T-helper 1 cell treated with Interleukin-12 subunit alpha and Interleukin-12 subunit beta and Interleukin-4 antibody, amounts not matched to agents 30 μg/mL and 1 μg/mL, for 36 hours (primary cell): ENCODE results near the gene IKZF2.

Source experiments
- H3K27ac Mint-ChIP-seq: one replicate; pipeline ENCODE4 v1.8.0; 2021; ENCODE audit warnings: mild to moderate bottlenecking, mixed read lengths
- H3K27me3 Mint-ChIP-seq: one replicate; pipeline ENCODE4 v1.8.0; 2021; ENCODE audit warnings: low read depth, mixed read lengths
- H3K36me3 Mint-ChIP-seq: one replicate; pipeline ENCODE4 v1.8.0; 2021; ENCODE audit warnings: low read depth, mixed read lengths
- H3K4me1 Mint-ChIP-seq: one replicate; pipeline ENCODE4 v1.8.0; 2021; ENCODE audit warnings: low read depth, mixed read lengths
- H3K4me3 Mint-ChIP-seq: one replicate; pipeline ENCODE4 v1.8.0; 2021; ENCODE audit warnings: mild to moderate bottlenecking, moderate library complexity, mixed read lengths
- H3K9me3 Mint-ChIP-seq: one replicate; pipeline ENCODE4 v1.8.0; 2021; ENCODE audit warnings: mixed read lengths

Gene IKZF2

DNA sequence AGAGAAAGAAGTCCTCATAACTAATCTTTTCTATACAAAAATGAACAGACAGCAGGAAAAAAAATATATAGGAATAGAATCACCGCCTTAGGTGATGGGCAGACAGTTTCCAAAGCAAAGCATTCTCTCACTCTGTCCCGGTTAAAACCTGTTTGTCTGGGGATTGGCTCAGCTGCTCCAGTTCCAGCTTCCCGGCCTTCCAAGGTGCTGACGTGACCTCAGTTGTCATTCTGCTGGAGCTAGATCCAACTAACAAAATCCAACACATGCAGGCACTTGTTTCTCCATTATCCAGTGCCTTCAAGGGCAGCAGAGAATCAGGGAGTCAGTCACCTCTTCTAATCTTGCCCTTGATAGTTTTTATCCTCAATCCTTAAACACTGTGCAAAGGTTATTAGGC lies 52.8 kb downstream of the IKZF2 start:
- Mint-ChIP-seq H3K27me3 (peaks cover 5% of the 10 kb centered on the region), H3K4me3 (no peak overlapping the region), H3K4me1 (no peaks in the 10 kb centered on the region), H3K27ac (no peak overlapping the region), H3K36me3 (no peaks in the 10 kb centered on the region), H3K9me3 (no peaks in the 10 kb centered on the region)

DNA sequence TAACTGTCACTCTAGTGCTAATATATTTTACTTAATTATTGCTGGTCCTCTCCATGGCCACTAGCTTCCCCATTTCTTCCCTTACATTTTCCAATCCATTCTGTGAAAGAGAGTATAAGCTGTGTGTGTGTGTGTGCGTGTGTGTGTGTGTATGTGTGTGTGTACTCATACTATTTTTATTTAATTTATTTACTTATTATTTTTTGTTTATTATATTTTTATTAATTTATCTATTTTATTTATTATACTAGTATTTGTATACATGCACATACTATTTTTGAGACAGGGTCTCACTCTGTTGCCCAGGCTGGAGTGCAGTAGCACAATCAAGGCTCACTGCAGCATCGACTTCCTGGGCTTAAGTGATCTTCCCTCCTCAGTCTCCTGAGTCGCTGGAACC lies 59.6 kb downstream of the IKZF2 start:
- Mint-ChIP-seq H3K27me3 (no peaks in the 10 kb centered on the region), H3K9me3 (no peaks in the 10 kb centered on the region), H3K27ac (no peak overlapping the region), H3K36me3 (no peaks in the 10 kb centered on the region), H3K4me1 (no peaks in the 10 kb centered on the region), H3K4me3 (no peak overlapping the region)

DNA sequence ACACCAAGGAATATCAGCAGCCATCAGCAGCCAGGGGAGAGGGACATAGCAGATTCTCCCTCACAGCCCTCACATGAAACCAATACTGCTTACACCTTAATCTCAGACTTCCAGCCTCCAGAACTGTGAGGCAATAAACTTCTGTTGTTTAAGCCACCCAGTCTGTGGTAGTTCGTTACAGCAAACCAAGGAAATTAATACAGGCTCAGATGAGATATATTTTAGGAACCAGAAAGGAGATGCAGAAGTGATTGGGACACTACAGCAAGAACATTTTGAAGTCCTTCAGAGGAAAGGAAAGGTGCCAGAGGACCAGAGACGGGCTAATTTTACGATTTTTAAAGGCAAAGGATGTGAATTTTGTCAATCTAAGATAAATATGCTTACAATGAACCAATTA lies 60.6 kb downstream of the IKZF2 start:
- no peak overlapping the region for H3K27ac Mint-ChIP-seq
- no peak overlapping the region for H3K4me3 Mint-ChIP-seq

DNA sequence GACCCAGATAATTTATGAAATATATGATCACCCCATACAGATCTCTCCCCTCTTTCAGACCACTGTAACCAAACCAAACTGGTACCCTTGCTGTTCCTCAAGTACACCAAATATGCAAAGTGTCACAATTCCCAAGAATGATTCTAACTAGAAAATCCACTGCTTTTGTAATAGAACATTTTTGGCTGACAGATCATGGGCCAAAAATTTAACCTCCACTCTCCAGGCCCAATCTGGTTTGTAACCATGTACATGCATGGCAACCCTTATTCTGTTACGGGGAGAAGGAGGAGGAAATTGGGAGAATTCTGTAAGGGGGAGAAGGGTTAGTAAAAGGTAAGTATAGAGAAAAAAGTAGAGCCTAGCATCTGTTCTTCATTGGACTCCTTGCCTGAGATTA lies 62.0 kb downstream of the IKZF2 start:
- Mint-ChIP-seq H3K4me1 (no peaks in the 10 kb centered on the region), H3K9me3 (no peaks in the 10 kb centered on the region), H3K36me3 (no peaks in the 10 kb centered on the region), H3K27me3 (no peaks in the 10 kb centered on the region), H3K4me3 (no peak overlapping the region), H3K27ac (no peak overlapping the region)

More for the DNA sequence above, 60.6 kb downstream of the IKZF2 start:
- Mint-ChIP-seq H3K27me3 (no peaks in the 10 kb centered on the region), H3K9me3 (no peaks in the 10 kb centered on the region), H3K4me1 (no peaks in the 10 kb centered on the region), H3K36me3 (no peaks in the 10 kb centered on the region)

DNA sequence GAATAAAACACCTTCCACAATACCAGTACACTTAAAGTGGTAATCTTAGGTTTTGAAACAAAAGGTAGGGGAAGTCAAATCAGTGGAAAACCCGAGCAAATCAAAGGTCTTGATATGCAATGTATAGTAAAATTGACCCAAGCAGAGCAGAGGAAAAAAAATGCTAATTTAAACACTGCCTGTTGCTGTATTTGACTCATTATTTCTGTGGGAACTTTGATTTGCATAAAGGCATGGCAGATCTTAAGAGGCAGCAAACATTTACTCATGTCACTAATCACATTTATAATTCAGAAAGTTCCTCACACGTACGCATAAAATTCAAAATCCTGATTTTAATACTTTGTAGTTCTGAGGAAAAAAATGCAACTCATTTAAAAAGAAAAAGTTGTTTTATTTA lies 64.4 kb downstream of the IKZF2 start:
- Mint-ChIP-seq H3K4me1 (no peaks in the 10 kb centered on the region), H3K4me3 (no peak overlapping the region), H3K27me3 (no peaks in the 10 kb centered on the region), H3K27ac (no peak overlapping the region), H3K9me3 (no peaks in the 10 kb centered on the region), H3K36me3 (no peaks in the 10 kb centered on the region)

DNA sequence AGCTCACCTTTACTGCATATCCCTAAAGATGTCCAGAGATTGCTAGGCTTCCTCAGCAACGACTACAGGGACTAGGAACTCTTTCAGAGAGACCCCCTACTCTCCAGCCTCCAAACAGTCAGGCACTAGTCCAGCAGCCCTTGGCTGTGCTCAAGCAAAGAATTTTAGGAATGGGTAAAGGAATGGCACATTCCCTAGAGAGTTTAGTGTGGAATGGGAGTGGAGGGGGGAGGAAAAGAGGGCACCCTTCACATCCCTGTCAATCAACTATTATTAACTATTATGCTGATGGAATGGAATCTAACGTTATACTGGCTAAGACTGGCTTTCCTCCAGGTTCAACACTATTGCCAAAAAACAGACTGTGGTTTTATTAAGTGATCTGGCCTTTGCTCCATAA lies 64.8 kb downstream of the IKZF2 start:
- Mint-ChIP-seq H3K4me3 (no peak overlapping the region), H3K27ac (no peak overlapping the region)

DNA sequence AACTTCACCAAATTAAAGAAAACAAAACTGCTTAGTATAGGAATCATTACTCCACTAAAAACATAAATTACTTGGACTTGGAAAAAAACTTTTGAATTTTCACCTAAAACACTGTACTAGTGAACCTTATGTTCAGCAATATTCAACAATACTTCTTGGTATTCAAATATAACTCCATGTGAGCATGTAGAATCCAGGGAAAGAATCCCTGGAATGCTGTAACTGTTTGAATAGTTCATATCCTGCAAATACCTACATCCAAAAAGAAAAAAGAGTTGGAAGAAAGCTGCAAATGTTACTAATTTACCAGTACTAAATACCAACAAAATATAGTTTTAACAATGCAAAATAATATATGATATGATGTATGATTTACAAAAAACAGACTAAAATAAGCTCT lies 65.4 kb downstream of the IKZF2 start:
- no peak overlapping the region for H3K4me3 Mint-ChIP-seq
- no peak overlapping the region for H3K27ac Mint-ChIP-seq
- no peaks in the 10 kb centered on the region for H3K4me1 Mint-ChIP-seq
- no peaks in the 10 kb centered on the region for H3K27me3 Mint-ChIP-seq
- H3K36me3 Mint-ChIP-seq, result no peaks in the 10 kb centered on the region
- no peaks in the 10 kb centered on the region for H3K9me3 Mint-ChIP-seq

More for the DNA sequence above, 64.8 kb downstream of the IKZF2 start:
- Mint-ChIP-seq H3K27me3 (no peaks in the 10 kb centered on the region), H3K36me3 (no peaks in the 10 kb centered on the region), H3K9me3 (no peaks in the 10 kb centered on the region), H3K4me1 (no peaks in the 10 kb centered on the region)

DNA sequence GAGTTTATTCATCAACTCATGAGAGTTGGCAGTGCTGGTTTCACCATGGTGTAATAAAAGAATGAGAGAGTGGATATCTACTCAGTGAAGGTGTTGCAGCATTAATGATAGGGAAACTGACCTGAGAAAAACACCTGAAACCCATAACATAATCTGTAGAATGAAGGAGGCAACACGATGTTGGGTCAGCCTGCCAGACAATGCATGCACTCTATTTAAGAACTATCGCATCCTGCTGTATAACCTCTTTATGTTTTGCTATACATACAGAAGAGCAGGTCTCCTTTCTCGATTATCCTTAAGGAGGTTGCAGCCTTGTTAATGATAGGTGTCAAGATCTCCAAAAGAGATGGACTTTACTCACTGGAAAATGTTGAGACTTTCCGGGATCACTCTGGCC lies 65.9 kb downstream of the IKZF2 start:
- no peaks in the 10 kb centered on the region for H3K4me1 Mint-ChIP-seq
- no peak overlapping the region for H3K27ac Mint-ChIP-seq
- H3K9me3 Mint-ChIP-seq, result no peaks in the 10 kb centered on the region
- H3K4me3 Mint-ChIP-seq, result no peak overlapping the region
- H3K36me3 Mint-ChIP-seq, result no peaks in the 10 kb centered on the region
- H3K27me3 Mint-ChIP-seq, result no peaks in the 10 kb centered on the region

DNA sequence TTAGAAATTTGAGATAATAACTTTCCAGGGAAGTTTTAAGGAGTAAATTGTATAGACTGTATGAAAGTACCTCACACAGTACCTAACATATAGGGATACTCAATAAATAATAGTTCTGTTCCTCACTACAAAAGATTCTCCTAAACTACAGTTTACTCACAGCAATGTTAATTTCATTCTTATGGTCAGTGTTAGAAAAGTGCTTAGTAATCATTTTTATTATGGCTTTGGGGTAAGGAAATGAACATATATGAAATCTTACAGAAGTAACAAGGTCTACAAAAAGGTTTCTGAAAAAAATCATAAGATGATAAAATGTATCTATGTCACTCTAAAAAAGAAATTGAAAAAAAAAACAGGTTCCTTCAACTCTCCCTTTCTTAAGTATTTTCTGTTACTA lies 67.2 kb downstream of the IKZF2 start:
- Mint-ChIP-seq H3K4me3 (no peak overlapping the region), H3K9me3 (no peaks in the 10 kb centered on the region), H3K27ac (no peak overlapping the region), H3K36me3 (no peaks in the 10 kb centered on the region), H3K27me3 (no peaks in the 10 kb centered on the region), H3K4me1 (no peaks in the 10 kb centered on the region)

DNA sequence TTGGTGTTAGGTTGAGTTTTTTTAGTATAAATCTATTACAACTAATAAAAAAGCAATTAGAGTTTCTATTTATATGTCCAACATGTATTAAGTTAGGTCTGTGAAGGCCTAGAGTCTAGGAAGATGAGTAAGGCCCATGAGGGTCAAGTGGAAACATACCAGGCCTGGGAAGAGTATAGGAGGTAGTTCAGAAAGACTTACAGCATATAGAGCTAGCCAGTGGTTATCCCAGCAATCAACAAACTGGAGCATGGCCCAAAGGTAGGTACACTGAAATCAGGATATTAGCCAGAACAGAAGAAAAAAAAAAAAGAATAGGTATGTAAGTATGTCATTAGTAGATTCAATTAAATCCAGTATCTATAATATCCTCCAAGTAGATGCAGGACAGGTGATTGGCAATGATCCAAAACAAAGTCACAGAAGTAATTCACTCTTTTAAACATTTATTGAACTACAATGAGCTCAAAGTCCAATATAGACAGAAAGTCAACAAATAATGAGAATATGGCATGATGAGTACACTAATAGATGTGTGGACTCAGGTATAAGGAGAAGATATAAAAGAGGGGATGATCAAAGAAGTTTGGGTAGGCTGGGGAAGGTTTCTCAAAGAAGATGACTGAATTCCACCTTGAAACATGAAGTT lies 70.3 kb downstream of the IKZF2 start:
- Mint-ChIP-seq H3K9me3 (no peaks in the 10 kb centered on the region), H3K27me3 (no peaks in the 10 kb centered on the region), H3K4me1 (no peaks in the 10 kb centered on the region), H3K36me3 (no peaks in the 10 kb centered on the region), H3K27ac (no peak overlapping the region), H3K4me3 (no peak overlapping the region)

DNA sequence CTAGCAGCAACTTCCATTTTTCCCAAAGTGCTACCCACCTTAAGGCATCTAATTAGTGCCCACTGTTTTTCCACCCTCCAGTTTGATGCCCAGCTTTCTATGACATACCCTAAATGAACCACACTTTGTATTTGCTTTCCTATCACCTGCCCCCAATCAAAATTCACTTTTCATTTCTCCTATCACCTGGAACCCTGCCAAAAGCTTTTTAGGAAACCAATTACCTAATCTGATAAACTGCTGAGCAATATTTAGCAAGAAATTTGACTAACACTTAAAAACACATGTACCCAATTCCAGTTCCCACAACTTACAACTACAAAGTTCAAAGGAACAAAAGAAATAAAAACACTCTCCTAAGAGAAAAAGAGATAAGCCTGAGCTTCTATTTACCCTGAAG lies 71.7 kb downstream of the IKZF2 start:
- Mint-ChIP-seq H3K27ac (no peak overlapping the region), H3K27me3 (no peaks in the 10 kb centered on the region), H3K4me1 (no peaks in the 10 kb centered on the region), H3K4me3 (no peak overlapping the region), H3K36me3 (no peaks in the 10 kb centered on the region), H3K9me3 (no peaks in the 10 kb centered on the region)

DNA sequence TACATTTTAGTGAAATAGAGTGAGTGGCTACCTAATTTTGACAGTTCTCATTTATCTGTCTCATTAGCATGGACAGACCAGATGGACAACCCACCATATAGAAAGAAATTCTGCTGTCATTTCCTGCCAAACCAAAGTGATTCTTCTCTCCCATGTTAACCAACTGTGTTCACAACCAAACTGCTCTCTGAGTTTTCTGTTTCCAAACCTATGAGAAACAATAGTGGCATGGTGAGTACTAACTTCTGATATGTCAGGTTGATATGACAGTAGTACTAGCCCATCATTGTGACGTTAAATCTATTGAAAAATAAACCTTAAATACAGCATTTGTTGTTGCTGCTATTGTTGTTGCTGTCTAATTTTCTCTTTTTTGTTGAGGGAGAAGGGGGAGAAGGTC lies 72.7 kb downstream of the IKZF2 start:
- no peaks in the 10 kb centered on the region for H3K9me3 Mint-ChIP-seq
- H3K4me3 Mint-ChIP-seq, result no peak overlapping the region
- H3K27me3 Mint-ChIP-seq, result no peaks in the 10 kb centered on the region
- H3K36me3 Mint-ChIP-seq, result no peaks in the 10 kb centered on the region
- no peak overlapping the region for H3K27ac Mint-ChIP-seq
- H3K4me1 Mint-ChIP-seq, result no peaks in the 10 kb centered on the region

DNA sequence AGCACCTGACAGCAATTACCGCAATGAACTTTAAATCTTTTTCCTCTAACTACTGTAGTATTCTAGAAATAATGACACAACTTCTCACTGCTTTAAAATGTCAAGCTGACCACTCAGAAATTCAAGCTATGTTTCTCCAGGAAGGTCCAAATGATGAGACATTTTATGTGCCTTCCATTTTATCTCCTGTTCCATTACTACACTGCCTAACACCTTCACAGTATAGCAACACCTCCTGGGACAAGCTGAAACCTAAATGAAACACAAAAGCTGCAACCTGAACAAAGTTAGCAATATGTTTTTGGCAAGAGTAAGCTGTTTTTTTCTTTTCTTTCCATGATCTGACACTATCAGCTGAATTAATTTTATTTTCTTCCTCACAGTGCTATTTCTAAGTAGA lies 81.9 kb downstream of the IKZF2 start:
- Mint-ChIP-seq H3K27me3 (peaks cover 17% of the 10 kb centered on the region), H3K9me3 (no peaks in the 10 kb centered on the region), H3K27ac (no peak overlapping the region), H3K36me3 (no peaks in the 10 kb centered on the region), H3K4me3 (no peak overlapping the region), H3K4me1 (no peaks in the 10 kb centered on the region)

DNA sequence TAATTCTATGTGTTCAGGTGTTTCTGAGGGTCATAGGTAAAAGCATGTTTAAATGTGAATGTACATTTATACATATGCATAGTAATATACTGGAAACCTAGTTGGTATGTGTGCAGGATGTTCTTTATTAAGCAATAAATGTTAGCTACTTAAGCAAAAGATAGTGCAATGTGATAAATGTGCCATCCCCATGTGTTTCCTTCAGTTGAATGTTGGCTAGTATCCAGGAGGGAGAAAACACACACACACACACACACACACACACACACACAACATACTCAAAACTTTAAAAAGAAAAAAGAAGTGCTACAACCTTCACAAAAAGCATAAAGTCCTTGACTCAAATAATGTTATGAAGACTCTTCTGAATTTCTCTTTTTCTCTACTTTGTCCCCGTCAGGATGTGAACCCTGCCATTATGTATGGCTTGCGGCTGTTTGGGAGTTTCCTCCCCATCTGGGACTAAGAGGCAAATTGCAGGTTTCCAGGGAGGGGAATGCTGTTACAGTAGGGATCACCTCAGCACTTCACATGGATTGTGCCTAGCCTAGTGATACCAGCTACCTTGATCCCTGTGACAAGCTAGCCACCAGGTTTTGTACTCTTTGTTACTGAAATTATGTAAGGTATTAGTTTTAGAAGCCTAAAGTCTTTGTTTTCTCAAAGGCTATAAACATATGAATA lies 82.6 kb downstream of the IKZF2 start:
- Mint-ChIP-seq H3K4me1 (no peaks in the 10 kb centered on the region), H3K27me3 (peaks cover 17% of the 10 kb centered on the region), H3K9me3 (no peaks in the 10 kb centered on the region), H3K36me3 (no peaks in the 10 kb centered on the region), H3K4me3 (no peak overlapping the region), H3K27ac (no peak overlapping the region)

DNA sequence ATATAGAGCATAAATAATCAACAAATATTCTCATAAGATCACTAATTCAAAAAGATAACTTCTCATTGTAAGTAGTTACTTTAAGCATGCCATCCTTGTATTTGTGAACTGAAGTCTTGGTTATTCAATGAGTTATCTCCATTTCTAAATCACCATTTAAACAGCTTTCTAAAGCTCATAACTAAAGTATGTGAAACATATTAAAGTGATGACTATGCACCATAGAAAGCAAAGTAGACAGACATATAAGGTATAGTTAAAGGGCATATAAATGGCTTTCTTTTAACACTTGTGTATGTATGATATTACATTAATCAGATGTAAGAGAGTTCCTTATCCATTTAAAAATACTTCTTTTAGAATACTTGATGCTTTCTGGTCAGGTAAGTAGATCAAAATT lies 83.5 kb downstream of the IKZF2 start:
- Mint-ChIP-seq H3K27ac (no peak overlapping the region), H3K9me3 (no peaks in the 10 kb centered on the region), H3K36me3 (no peaks in the 10 kb centered on the region), H3K27me3 (peaks cover 17% of the 10 kb centered on the region), H3K4me3 (no peak overlapping the region), H3K4me1 (no peaks in the 10 kb centered on the region)

DNA sequence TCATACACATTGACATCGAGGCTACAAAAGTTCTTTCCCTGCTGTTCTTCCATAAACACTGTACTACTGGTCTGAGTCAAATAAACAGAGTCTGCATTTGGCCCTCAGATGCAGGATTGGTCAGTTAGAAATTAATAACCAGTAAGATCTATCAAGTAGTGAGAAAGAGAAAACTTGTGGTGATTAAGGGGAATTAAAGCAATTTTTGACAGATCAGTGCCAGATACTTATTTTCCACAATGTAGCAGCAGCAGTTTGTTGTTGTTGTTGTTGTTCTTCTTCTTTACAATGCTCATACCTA lies 85.0 kb downstream of the IKZF2 start:
- Mint-ChIP-seq H3K4me3 (no peak overlapping the region), H3K27me3 (peaks cover 17% of the 10 kb centered on the region), H3K9me3 (no peaks in the 10 kb centered on the region), H3K27ac (no peak overlapping the region), H3K4me1 (no peaks in the 10 kb centered on the region), H3K36me3 (no peaks in the 10 kb centered on the region)
